OCI-LY3 (cell line): ENCODE data around the gene RAB11FIP5.

ENCODE experiments used
- CTCF ChIP-seq: fragments of 200-600, 300-600 bp; sonication (generic); IDR thresholded peaks from 2 replicates; pipeline ENCODE4 v1.5.1; 2014; ENCODE audit warnings: antibody characterized with exemption, low read length, low read depth
- EZH2phosphoT487 ChIP-seq: fragments of 200-600 bp; shearing (Covaris generic); IDR thresholded peaks from 2 replicates; pipeline ENCODE4 v1.6.1; 2018; ENCODE audit warnings: antibody characterized with exemption, mixed run types, low read depth

DNA sequence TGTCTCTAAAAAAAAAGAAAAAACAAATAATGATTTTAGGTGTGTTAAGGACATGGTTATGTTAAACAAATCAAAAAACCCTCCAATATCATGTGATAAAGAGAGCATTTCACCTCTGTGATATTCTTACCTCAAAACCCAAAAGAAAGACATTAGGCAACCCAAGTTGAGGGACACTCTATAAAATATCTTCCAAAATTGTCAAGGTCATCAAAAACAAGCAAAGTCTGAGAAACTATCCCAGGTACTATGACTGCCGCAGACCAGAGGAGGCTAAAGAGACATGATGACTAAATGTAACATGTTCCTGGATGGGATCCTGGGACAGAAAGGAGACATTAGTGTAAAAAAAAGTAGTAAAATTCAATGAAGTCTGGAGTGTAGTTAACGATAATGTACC, 45.7 kb downstream of the RAB11FIP5 start:
- no peak for TF ChIP-seq CTCF
- no peak for TF ChIP-seq EZH2phosphoT487
